DLD1 (cell line): ENCODE data around the gene TOP3B.

Experiments used
- in situ Hi-C: cut with HindIII; loops from 2 replicates; pipeline ENCODE4 v1.10.0; 2017; ENCODE audit warnings: low sequenced_read_pairs

Gene TOP3B

GRCh38 chr22:21933413-21933812 lies 49.2 kb downstream of the TOP3B start:
- in situ Hi-C loops, result loop anchor here (25.0 kb wide), 3 partner anchors 104 to 221 kb away; no protein-coding TSS in a partner anchor

GRCh38 chr22:21932347-21932746 lies 50.2 kb downstream of the TOP3B start:
- in situ Hi-C loops, result loop anchor here (25.0 kb wide), 3 partner anchors 105 to 220 kb away; no protein-coding TSS in a partner anchor

- in situ Hi-C loops, result loop anchor here (25.0 kb wide), 3 partner anchors 106 to 219 kb away; no protein-coding TSS in a partner anchor
Measured at GRCh38 chr22:21931056-21931455, 51.5 kb downstream of the TOP3B start.

- in situ Hi-C loops, result loop anchor here (25.0 kb wide), 3 partner anchors 108 to 217 kb away; no protein-coding TSS in a partner anchor
Measured at GRCh38 chr22:21929253-21929652, 53.3 kb downstream of the TOP3B start.

GRCh38 chr22:21928048-21928447 lies 54.5 kb downstream of the TOP3B start:
- in situ Hi-C loops, result loop anchor here (25.0 kb wide), 3 partner anchors 109 to 216 kb away; no protein-coding TSS in a partner anchor

- in situ Hi-C loops, result loop anchor here (25.0 kb wide), 3 partner anchors 110 to 215 kb away; no protein-coding TSS in a partner anchor
Measured at GRCh38 chr22:21927174-21927823, 55.3 kb downstream of the TOP3B start.

- in situ Hi-C loops, result loop anchor here (25.0 kb wide), 3 partner anchors 111 to 214 kb away; no protein-coding TSS in a partner anchor
Measured at GRCh38 chr22:21926728-21927127, 55.9 kb downstream of the TOP3B start.

- in situ Hi-C loops, result no loop called here
Measured at GRCh38 chr22:21923163-21923561, 59.4 kb downstream of the TOP3B start.

GRCh38 chr22:21922370-21923162 lies 60.0 kb downstream of the TOP3B start:
- in situ Hi-C loops, result no loop called here

- in situ Hi-C loops, result no loop called here
Measured at GRCh38 chr22:21921729-21922128, 60.9 kb downstream of the TOP3B start.

GRCh38 chr22:21921184-21921721 lies 61.3 kb downstream of the TOP3B start:
- in situ Hi-C loops, result no loop called here

- in situ Hi-C loops, result no loop called here
Measured at GRCh38 chr22:21920341-21921183, 62.0 kb downstream of the TOP3B start.

GRCh38 chr22:21919526-21920307 lies 62.9 kb downstream of the TOP3B start:
- in situ Hi-C loops, result no loop called here

- in situ Hi-C loops, result no loop called here
Measured at GRCh38 chr22:21918466-21919185, 64.0 kb downstream of the TOP3B start.

GRCh38 chr22:21917959-21918261 lies 64.7 kb downstream of the TOP3B start:
- in situ Hi-C loops, result no loop called here

GRCh38 chr22:21917181-21917958 lies 65.2 kb downstream of the TOP3B start:
- in situ Hi-C loops, result no loop called here

- in situ Hi-C loops, result no loop called here
Measured at GRCh38 chr22:21916309-21916918, 66.2 kb downstream of the TOP3B start.

- in situ Hi-C loops, result no loop called here
Measured at GRCh38 chr22:21915624-21916308, 66.8 kb downstream of the TOP3B start.
